ENCODE measurements around the gene ZNF132. TPM values are rescaled to one million over a fixed set of nuclear protein-coding genes. Genes with fewer than 3 reads are reported as not detected.
"Not testable (repeated sequence)": the region's sequence is repeated elsewhere in the genome, so short reads cannot be mapped to it uniquely, and the experiment has no call there.

Gene ZNF132
- total RNA-seq, 3 donors from 2014 or later (not counting 1 experiment from before 2014, with no cell fraction given), result 0.88 to 1.6 (median 1.5) TPM

DNA sequence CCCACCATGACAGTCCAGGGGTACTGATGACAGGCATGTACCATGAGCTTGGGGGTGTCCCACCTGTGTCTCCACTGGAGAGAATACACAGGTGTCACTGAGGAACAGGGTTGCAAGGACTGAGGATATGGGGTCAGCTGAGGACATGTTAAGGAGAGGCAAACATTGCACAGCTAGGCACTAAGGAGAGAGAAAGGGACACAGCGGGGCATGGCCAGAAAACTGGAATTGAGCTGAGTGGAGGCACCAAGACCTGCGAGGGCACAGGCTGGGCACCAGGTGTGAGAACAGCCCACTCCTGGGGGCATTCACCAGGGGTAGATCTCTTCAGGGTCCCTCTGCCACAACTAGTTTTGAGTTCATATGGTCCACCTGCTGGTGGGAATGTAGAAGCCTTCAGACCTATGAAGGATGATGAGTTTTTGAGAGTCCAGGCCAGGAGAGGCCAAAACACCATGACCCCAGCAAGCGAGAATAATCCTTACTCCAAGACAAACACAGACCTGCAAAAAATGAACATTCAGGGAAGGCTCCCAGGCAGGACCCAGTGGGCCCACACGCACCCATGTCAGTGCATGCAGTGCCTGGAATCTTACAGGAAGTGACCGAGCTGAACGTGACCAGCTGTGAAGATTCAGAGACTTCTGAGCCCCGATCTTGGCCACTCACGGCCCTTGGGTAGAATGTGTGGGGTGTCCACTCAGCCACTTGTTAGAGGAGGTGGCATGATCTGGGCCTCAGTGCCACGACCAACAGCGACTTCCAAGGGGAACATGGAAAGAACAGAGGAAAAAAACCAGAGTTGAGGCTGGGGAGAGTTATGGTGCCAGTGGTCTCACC, 32.9 kb downstream of the ZNF132 start:
- intact Hi-C loops (cut with micrococcal nuclease), result no loop called here
- TF ChIP-seq, protein P1, sequence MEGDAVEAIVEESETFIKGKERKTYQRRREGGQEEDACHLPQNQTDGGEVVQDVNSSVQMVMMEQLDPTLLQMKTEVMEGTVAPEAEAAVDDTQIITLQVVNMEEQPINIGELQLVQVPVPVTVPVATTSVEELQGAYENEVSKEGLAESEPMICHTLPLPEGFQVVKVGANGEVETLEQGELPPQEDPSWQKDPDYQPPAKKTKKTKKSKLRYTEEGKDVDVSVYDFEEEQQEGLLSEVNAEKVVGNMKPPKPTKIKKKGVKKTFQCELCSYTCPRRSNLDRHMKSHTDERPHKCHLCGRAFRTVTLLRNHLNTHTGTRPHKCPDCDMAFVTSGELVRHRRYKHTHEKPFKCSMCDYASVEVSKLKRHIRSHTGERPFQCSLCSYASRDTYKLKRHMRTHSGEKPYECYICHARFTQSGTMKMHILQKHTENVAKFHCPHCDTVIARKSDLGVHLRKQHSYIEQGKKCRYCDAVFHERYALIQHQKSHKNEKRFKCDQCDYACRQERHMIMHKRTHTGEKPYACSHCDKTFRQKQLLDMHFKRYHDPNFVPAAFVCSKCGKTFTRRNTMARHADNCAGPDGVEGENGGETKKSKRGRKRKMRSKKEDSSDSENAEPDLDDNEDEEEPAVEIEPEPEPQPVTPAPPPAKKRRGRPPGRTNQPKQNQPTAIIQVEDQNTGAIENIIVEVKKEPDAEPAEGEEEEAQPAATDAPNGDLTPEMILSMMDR (IDR thresholded peaks at IDR 0.05), result no peak
- no peak for ATAC-seq
- Histone ChIP-seq H3K4me1 (ENCODE audit: control insufficient read depth, insufficient read depth, low read length) (peaks cover 22% of the 10 kb centered on the region), H3K4me3 (ENCODE audit: low read length) (no peak overlapping the region), H3K27me3 (ENCODE audit: control insufficient read depth, insufficient read depth, low read length) (no peaks in the 10 kb centered on the region), H3K27ac (ENCODE audit: low read length) (no peak overlapping the region), H3K36me3 (ENCODE audit: control insufficient read depth, insufficient read depth, low read length) (no peaks in the 10 kb centered on the region), H3K9me3 (ENCODE audit: control insufficient read depth, insufficient read depth, low read length) (no peaks in the 10 kb centered on the region)
- peaks cover 29 to 36% of the 10 kb centered on the region in 2 donors for H3K4me1 Mint-ChIP-seq
- no peaks in the 10 kb centered on the region for H3K36me3 Mint-ChIP-seq
- H3K27ac Mint-ChIP-seq, result peak overlapping the region; percentile 92 to 98
- no peaks in the 10 kb centered on the region for H3K9me3 Mint-ChIP-seq
- peak in 1 of 2 donors; percentile 36 for DNase-seq
- 75% methylated on average over 10 of the region's 10 CpGs for WGBS (ENCODE audit: insufficient coverage)
- H3K4me3 Mint-ChIP-seq, result peak overlapping the region; percentile 97
- H3K27me3 Mint-ChIP-seq (ENCODE audit: low read depth in 2 of 2), result no peaks in the 10 kb centered on the region

DNA sequence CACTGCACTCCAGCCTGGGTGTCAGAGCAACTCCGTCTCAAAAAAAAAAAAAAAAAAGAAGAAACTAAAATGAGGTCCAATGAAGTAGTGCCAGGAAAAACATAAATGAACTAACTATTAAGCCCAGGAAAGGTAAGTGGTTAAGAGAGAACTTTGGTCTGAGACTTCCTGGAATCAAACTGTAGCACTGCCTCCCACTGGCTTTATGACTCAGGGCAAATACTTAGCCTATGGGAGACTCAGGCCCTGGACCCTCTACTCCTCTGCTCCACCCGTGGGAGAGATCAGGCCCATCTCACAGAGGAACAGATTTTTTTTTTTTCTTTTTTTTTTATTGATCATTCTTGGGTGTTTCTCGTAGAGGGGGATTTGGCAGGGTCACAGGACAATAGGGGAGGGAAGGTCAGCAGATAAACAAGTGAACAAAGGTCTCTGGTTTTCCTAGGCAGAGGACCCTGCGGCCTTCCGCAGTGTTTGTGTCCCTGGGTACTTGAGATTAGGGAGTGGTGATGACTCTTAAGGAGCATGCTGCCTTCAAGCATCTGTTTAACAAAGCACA, 36.0 kb downstream of the ZNF132 start:
- H3K36me3 ChIP-seq (ENCODE audit: control insufficient read depth, insufficient read depth, low read length); intact Hi-C loops (cut with micrococcal nuclease): not testable (repeated sequence)
- WGBS (ENCODE audit: insufficient coverage), result 80% methylated on average over 1 of the region's 5 CpGs

DNA sequence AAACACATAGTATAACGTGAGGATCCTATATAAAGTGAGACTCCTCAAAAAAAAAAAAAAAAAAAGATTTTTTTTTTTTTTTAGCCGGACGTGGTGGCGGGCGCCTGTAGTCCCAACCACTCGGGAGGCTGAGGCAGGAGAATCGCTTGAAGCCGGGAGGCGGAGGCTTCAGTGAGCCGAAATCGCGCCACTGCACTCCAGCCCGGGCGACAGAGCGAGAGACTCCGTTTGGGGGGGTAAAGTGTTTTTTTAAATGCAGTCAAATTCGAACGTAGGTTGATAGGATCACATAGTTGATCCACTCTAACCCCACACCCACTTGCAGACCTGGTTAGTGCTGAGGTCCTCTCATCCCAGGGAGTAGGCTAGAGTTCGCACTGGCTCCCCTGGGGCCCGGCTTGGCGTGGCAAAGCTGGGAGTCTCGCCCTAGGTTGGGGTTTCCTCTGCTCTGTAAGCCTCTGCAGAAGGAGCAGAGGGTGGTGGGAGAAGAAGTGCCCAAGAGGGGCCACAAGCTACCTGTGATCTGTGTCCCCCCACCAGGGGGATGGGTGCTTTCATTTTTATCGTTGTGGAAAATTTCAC, 38.0 kb downstream of the ZNF132 start:
- Histone ChIP-seq H3K4me3 (ENCODE audit: low read length) (peak overlapping the region; percentile 76), H3K27me3 (ENCODE audit: control insufficient read depth, insufficient read depth, low read length) (peaks cover 10% of the 10 kb centered on the region), H3K27ac (ENCODE audit: low read length) (peak overlapping the region; percentile 98), H3K9me3 (ENCODE audit: control insufficient read depth, insufficient read depth, low read length) (no peaks in the 10 kb centered on the region), H3K4me1 (ENCODE audit: control insufficient read depth, insufficient read depth, low read length) (peaks cover 17% of the 10 kb centered on the region), H3K36me3 (ENCODE audit: control insufficient read depth, insufficient read depth, low read length) (no peaks in the 10 kb centered on the region)
- peak overlapping the region; percentile 92 for H3K4me3 Mint-ChIP-seq
- H3K27me3 Mint-ChIP-seq (ENCODE audit: low read depth in 2 of 2), result peaks cover 0 to 19% of the 10 kb centered on the region in 2 donors
- WGBS (ENCODE audit: insufficient coverage), result 33% methylated on average over 18 of the region's 23 CpGs
- no peaks in the 10 kb centered on the region for H3K36me3 Mint-ChIP-seq
- TF ChIP-seq, protein P1 (IDR thresholded peaks at IDR 0.05), result no peak
- DNase-seq (no peak), ATAC-seq (no peak)
- H3K9me3 Mint-ChIP-seq, result no peaks in the 10 kb centered on the region
- intact Hi-C loops (cut with micrococcal nuclease), result loop anchor here (1.0 to 2.0 kb wide), 5 partner anchors 15 to 75 kb away; partner anchors contain the start of genes RPS5, ZNF132, ZNF497 and ZNF837
- peak overlapping the region; percentile 92 to 93 for H3K27ac Mint-ChIP-seq
- H3K4me1 Mint-ChIP-seq, result peaks cover 14 to 20% of the 10 kb centered on the region in 2 donors

More for the DNA sequence above, 36.0 kb downstream of the ZNF132 start:
- H3K4me1 ChIP-seq (ENCODE audit: control insufficient read depth, insufficient read depth, low read length), result peaks cover 30% of the 10 kb centered on the region
- H3K36me3 Mint-ChIP-seq; H3K27ac Mint-ChIP-seq; H3K4me3 Mint-ChIP-seq; H3K27ac ChIP-seq (ENCODE audit: low read length); H3K27me3 Mint-ChIP-seq (ENCODE audit: low read depth in 2 of 2); DNase-seq; H3K27me3 ChIP-seq (ENCODE audit: control insufficient read depth, insufficient read depth, low read length); H3K4me3 ChIP-seq (ENCODE audit: low read length); ATAC-seq; H3K9me3 Mint-ChIP-seq; H3K9me3 ChIP-seq (ENCODE audit: control insufficient read depth, insufficient read depth, low read length): not testable (repeated sequence)
- H3K4me1 Mint-ChIP-seq, result peaks cover 34 to 40% of the 10 kb centered on the region in 2 donors

All from natural killer cell (primary cell).